ENCODE data around the gene CHAC1. TPM values are rescaled to one million over a fixed set of nuclear protein-coding genes. Genes with fewer than 3 reads are reported as not detected.

The CHAC1 gene
- total RNA-seq, 2 experiments from 2014 or later = 40.4 to 55.6 TPM

DNA sequence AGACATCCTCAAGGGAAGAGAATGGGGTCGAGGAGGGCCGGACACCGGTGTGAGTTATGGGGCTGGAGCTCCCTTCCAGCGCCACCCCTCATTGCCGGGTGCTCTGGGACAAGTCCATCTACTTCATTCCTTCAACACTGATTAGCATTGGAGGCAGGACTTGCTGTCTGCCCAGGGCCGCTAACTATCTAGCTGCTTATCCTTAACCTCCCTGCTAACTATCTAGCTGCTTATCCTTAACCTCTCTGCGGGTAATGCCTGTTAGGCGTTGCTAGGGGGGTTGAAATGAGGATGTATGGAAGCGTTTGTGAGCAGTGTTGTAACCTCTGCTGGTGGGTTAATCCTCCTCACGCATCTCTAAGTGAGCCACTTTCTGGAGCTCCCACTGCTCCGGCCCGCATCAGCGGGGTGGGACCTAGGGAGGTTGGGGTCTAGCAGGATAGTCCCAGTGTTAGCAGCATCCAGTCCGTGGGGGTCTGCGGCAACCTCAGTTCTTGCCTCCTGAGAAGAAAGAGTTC lies 10.9 kb upstream of the CHAC1 start:
- TSS peak; percentile 76 for BruUV-seq (replicated peaks)
- no peaks in the 10 kb centered on the region for H3K36me3 ChIP-seq (ENCODE audit: insufficient read depth, low read length)
- ChIA-PET CTCF (ENCODE audit: unreplicated experiment) (interaction anchor here (0.5 to 1.8 kb wide), 5 partner anchors 12 to 1139 kb away, joined by 3 to 9 read pairs (median 3); no protein-coding TSS in a partner anchor), POLR2A (interaction anchor here (0.6 to 3.6 kb wide), 5 partner anchors 9 to 353 kb away, joined by 4 to 36 read pairs (median 5); partner anchors contain the start of gene CHAC1)
- H2AFZ ChIP-seq (ENCODE audit: low read length) = peak overlapping the region; percentile 97
- DNase-seq (ENCODE audit: low spot score) = no peak
- H3K27ac ChIP-seq (ENCODE audit: low read depth, low read length, poor library complexity, severe bottlenecking) = peak overlapping the region; percentile 2
- no peaks in the 10 kb centered on the region for H3K79me2 ChIP-seq (ENCODE audit: insufficient read depth, low read depth, low read length)
- peaks cover 40% of the 10 kb centered on the region for H3K4me1 ChIP-seq (ENCODE audit: insufficient read depth, low read length, poor library complexity, severe bottlenecking)
- no peaks in the 10 kb centered on the region for H3K9me3 ChIP-seq (ENCODE audit: low read length)
- H3K4me3 ChIP-seq (ENCODE audit: low read depth, low read length, poor library complexity, severe bottlenecking) = peak overlapping the region; percentile 68
- intact Hi-C loops (cut with micrococcal nuclease; ENCODE audit: unreplicated experiment) = no loop called here
- no peaks in the 10 kb centered on the region for H4K20me1 ChIP-seq (ENCODE audit: insufficient read depth, low read length)
- TF ChIP-seq EZH2phosphoT487 (IDR thresholded peaks at IDR 0.05; ENCODE audit: borderline replicate concordance, low read depth, low read length) = no peak
- TF ChIP-seq, protein P1, sequence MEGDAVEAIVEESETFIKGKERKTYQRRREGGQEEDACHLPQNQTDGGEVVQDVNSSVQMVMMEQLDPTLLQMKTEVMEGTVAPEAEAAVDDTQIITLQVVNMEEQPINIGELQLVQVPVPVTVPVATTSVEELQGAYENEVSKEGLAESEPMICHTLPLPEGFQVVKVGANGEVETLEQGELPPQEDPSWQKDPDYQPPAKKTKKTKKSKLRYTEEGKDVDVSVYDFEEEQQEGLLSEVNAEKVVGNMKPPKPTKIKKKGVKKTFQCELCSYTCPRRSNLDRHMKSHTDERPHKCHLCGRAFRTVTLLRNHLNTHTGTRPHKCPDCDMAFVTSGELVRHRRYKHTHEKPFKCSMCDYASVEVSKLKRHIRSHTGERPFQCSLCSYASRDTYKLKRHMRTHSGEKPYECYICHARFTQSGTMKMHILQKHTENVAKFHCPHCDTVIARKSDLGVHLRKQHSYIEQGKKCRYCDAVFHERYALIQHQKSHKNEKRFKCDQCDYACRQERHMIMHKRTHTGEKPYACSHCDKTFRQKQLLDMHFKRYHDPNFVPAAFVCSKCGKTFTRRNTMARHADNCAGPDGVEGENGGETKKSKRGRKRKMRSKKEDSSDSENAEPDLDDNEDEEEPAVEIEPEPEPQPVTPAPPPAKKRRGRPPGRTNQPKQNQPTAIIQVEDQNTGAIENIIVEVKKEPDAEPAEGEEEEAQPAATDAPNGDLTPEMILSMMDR (conservative IDR thresholded peaks at IDR 0.05; ENCODE audit: low read length) = no peak
- no peaks in the 10 kb centered on the region for H3K9me2 ChIP-seq (ENCODE audit: insufficient read depth, low read length)
- peak overlapping the region; percentile 84 for H3K4me2 ChIP-seq (ENCODE audit: low read length)

DNA sequence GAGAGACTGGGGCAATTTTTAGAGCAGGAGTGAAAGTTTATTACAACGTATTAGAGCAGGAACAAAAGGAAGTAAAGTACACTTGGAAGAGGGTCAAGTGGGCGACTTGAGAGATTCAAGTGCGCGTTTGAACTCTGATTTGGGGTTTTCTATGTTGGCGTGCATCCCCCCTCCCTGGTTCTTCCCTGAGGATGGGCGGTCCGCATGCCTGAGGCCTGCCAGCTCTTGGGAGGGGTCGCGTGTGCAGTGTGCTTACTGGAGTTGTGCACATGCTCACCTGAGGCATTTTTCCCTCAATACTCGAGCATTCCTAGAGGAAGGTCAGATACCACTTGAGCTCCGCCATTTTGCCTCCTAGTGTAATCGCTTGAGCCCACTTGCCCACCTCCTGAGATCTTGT lies 10.4 kb upstream of the CHAC1 start:
- H3K36me3 ChIP-seq (ENCODE audit: insufficient read depth, low read length) = no peaks in the 10 kb centered on the region
- no peak overlapping the region for H3K27ac ChIP-seq (ENCODE audit: low read depth, low read length, poor library complexity, severe bottlenecking)
- peak overlapping the region; percentile 68 for H3K4me3 ChIP-seq (ENCODE audit: low read depth, low read length, poor library complexity, severe bottlenecking)
- TF ChIP-seq, protein P1 (conservative IDR thresholded peaks at IDR 0.05; ENCODE audit: low read length) = no peak
- TF ChIP-seq EZH2phosphoT487 (IDR thresholded peaks at IDR 0.05; ENCODE audit: borderline replicate concordance, low read depth, low read length) = no peak
- ChIA-PET POLR2A (interaction anchor here (0.6 to 3.6 kb wide), 3 partner anchors 9 to 353 kb away, joined by 4 to 36 read pairs (median 5); partner anchors contain the start of gene CHAC1), CTCF (ENCODE audit: unreplicated experiment) (interaction anchor here (0.5 to 1.6 kb wide), 2 partner anchors 37 to 54 kb away, joined by 3 to 6 read pairs; no protein-coding TSS in a partner anchor)
- H3K4me2 ChIP-seq (ENCODE audit: low read length) = peak overlapping the region; percentile 84
- no peaks in the 10 kb centered on the region for H3K79me2 ChIP-seq (ENCODE audit: insufficient read depth, low read depth, low read length)
- no TSS peak for BruUV-seq (replicated peaks)
- no peaks in the 10 kb centered on the region for H4K20me1 ChIP-seq (ENCODE audit: insufficient read depth, low read length)
- H3K4me1 ChIP-seq (ENCODE audit: insufficient read depth, low read length, poor library complexity, severe bottlenecking) = peaks cover 38% of the 10 kb centered on the region
- no peaks in the 10 kb centered on the region for H3K9me2 ChIP-seq (ENCODE audit: insufficient read depth, low read length)
- no peak for DNase-seq (ENCODE audit: low spot score)
- no peaks in the 10 kb centered on the region for H3K9me3 ChIP-seq (ENCODE audit: low read length)
- peak overlapping the region; percentile 97; the same call in 1 of the 2 replicates for H2AFZ ChIP-seq (ENCODE audit: low read length)
- intact Hi-C loops (cut with micrococcal nuclease; ENCODE audit: unreplicated experiment) = no loop called here

DNA sequence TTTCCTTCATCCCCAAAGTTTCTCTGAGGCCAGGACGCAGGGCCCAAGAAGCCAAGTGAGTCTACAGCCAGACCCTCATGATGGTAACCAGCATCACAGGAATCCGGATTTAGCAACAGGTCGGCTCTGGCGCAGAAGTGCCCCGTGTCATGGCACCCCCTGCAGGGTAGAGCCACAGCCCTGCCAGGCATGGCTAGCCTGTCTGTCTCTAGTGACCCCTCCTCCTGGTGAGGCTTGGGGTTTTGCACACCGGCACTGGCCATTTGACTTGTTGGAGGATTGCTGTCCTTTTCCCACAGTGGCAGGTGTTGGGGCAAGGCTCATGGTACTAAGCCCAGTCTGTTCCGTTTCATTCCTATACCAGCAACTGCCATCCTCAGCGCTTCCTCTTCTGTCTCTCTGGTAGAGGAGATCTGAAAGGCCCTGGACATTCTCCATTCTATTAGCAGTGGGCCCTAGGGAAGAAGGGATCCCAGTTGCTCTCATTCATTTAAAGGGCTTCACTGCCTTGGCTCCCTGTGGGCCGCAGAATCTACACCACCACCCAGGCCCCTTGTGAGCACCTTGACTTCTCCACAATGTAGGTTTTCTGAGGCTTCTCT lies 9.4 kb upstream of the CHAC1 start:
- Histone ChIP-seq H3K27ac (ENCODE audit: low read depth, low read length, poor library complexity, severe bottlenecking) (no peak overlapping the region), H3K4me1 (ENCODE audit: insufficient read depth, low read length, poor library complexity, severe bottlenecking) (peaks cover 38% of the 10 kb centered on the region), H3K4me2 (ENCODE audit: low read length) (no peak overlapping the region), H3K9me3 (ENCODE audit: low read length) (no peaks in the 10 kb centered on the region), H2AFZ (ENCODE audit: low read length) (no peak overlapping the region), H3K79me2 (ENCODE audit: insufficient read depth, low read depth, low read length) (no peaks in the 10 kb centered on the region), H3K36me3 (ENCODE audit: insufficient read depth, low read length) (no peaks in the 10 kb centered on the region), H3K9me2 (ENCODE audit: insufficient read depth, low read length) (no peaks in the 10 kb centered on the region), H3K4me3 (ENCODE audit: low read depth, low read length, poor library complexity, severe bottlenecking) (no peak overlapping the region), H4K20me1 (ENCODE audit: insufficient read depth, low read length) (no peaks in the 10 kb centered on the region)
- CTCF ChIA-PET (ENCODE audit: unreplicated experiment) = no interaction called here
- no TSS peak for BruUV-seq (replicated peaks)
- POLR2A ChIA-PET = no interaction called here
- TF ChIP-seq EZH2phosphoT487 (IDR thresholded peaks at IDR 0.05; ENCODE audit: borderline replicate concordance, low read depth, low read length) = no peak
- TF ChIP-seq, protein P1 (conservative IDR thresholded peaks at IDR 0.05; ENCODE audit: low read length) = no peak
- intact Hi-C loops (cut with micrococcal nuclease; ENCODE audit: unreplicated experiment) = no loop called here
- DNase-seq (ENCODE audit: low spot score) = no peak

Measured in OCI-LY7 (cell line).